Ascending aorta (tissue), 2 donors: ENCODE results near the gene AIF1. TPM values are rescaled to one million over a fixed set of nuclear protein-coding genes. Genes with fewer than 3 reads are reported as not detected.

Source experiments
- DNase-seq, 2 donors: peaks; one replicate each; pipeline ENCODE4 v3.0.0-alpha.2; 2019; ENCODE audit warnings: low spot score in 2 of 2
- H3K27ac ChIP-seq, 2 donors: fragments of 200-600 bp; sonication (generic); one replicate each; pipeline ENCODE4 v1.5.1; 2016 to 2017; ENCODE audit warnings: mild to moderate bottlenecking in 1 of 2
- H3K27me3 ChIP-seq: fragments of 200-600 bp; sonication (generic); one replicate; pipeline ENCODE4 v1.5.1; 2017
- H3K36me3 ChIP-seq, 2 donors: fragments of 200-600 bp; sonication (generic); one replicate each; pipeline ENCODE4 v1.5.1; 2016
- H3K4me1 ChIP-seq, 2 donors: fragments of 200-600 bp; sonication (generic); one replicate each; pipeline ENCODE4 v1.5.1; 2016 to 2017; ENCODE audit warnings: mild to moderate bottlenecking in 1 of 2
- H3K4me3 ChIP-seq, 2 donors: fragments of 200-600 bp; sonication (generic); one replicate each; pipeline ENCODE4 v1.5.1; 2016 to 2017; ENCODE audit warnings: mild to moderate bottlenecking in 1 of 2
- H3K9me3 ChIP-seq, 2 donors: fragments of 200-600 bp; sonication (generic); one replicate each; pipeline ENCODE4 v1.5.1; 2016
- CTCF ChIP-seq, 3 experiments: fragments of 200-600 bp in 2 of 3; fragments of 450-650 bp in 1 of 3; sonication (generic) in 2 of 3; IDR thresholded peaks; one replicate each; pipeline ENCODE4 v1.5.1; 2016 to 2019; ENCODE audit warnings: antibody characterized with exemption in 3 of 3, mild to moderate bottlenecking in 1 of 3, moderate library complexity in 1 of 3
- intact Hi-C: fragments of 100-400 bp; cut with DNase I; formaldehyde crosslinking; loops from one replicate; pipeline ENCODE4 v1.15.1; 2023
- total RNA-seq: library from RNA; depleted of rRNA; stranded (reverse); fragments of >200 nt; gene quantifications from one replicate; pipeline ENCODE4 v1.1.0, GENCODE V29; 2016

Gene AIF1
- total RNA-seq, 1 donor from 2014 or later: 1.7 TPM

- no peak for DNase-seq
- no peak for TF ChIP-seq CTCF (IDR thresholded peaks at IDR 0.05)
- no peak overlapping the region for H3K4me3 ChIP-seq
- H3K4me1 ChIP-seq: no peaks in the 10 kb centered on the region
- no peaks in the 10 kb centered on the region for H3K27me3 ChIP-seq
- no peak overlapping the region for H3K27ac ChIP-seq
- peaks cover 91 to 97% of the 10 kb centered on the region in 2 donors for H3K36me3 ChIP-seq
- H3K9me3 ChIP-seq: no peaks in the 10 kb centered on the region
- intact Hi-C loops: no loop called here
Measured at GRCh38 chr6:31639043-31639442, 24.0 kb downstream of the AIF1 start.

GRCh38 chr6:31639449-31639861 is 24.4 kb downstream of the AIF1 start:
- Histone ChIP-seq H3K36me3 (peaks cover 91 to 97% of the 10 kb centered on the region in 2 donors), H3K27ac (no peak overlapping the region)
- intact Hi-C loops: no loop called here

GRCh38 chr6:31640612-31641011 is 25.6 kb downstream of the AIF1 start:
- Histone ChIP-seq H3K27me3 (no peaks in the 10 kb centered on the region), H3K4me3 (no peak overlapping the region), H3K4me1 (no peaks in the 10 kb centered on the region), H3K27ac (no peak overlapping the region), H3K9me3 (no peaks in the 10 kb centered on the region), H3K36me3 (peaks cover 91 to 97% of the 10 kb centered on the region in 2 donors)
- no peak for DNase-seq
- TF ChIP-seq CTCF (IDR thresholded peaks at IDR 0.05): no peak
- intact Hi-C loops: no loop called here

More at GRCh38 chr6:31639449-31639861, 24.4 kb downstream of the AIF1 start:
- no peak for DNase-seq
- Histone ChIP-seq H3K4me1 (no peaks in the 10 kb centered on the region), H3K4me3 (no peak overlapping the region), H3K9me3 (no peaks in the 10 kb centered on the region), H3K27me3 (no peaks in the 10 kb centered on the region)
- no peak for TF ChIP-seq CTCF (IDR thresholded peaks at IDR 0.05)

GRCh38 chr6:31641370-31641769 is 26.3 kb downstream of the AIF1 start:
- intact Hi-C loops: no loop called here
- Histone ChIP-seq H3K27me3 (no peaks in the 10 kb centered on the region), H3K9me3 (no peaks in the 10 kb centered on the region), H3K4me1 (no peaks in the 10 kb centered on the region), H3K27ac (no peak overlapping the region), H3K4me3 (no peak overlapping the region), H3K36me3 (peaks cover 90 to 97% of the 10 kb centered on the region in 2 donors)
- no peak for DNase-seq
- TF ChIP-seq CTCF (IDR thresholded peaks at IDR 0.05): no peak

- Histone ChIP-seq H3K27ac (no peak overlapping the region), H3K36me3 (peaks cover 91 to 96% of the 10 kb centered on the region in 2 donors), H3K27me3 (no peaks in the 10 kb centered on the region), H3K4me1 (no peaks in the 10 kb centered on the region), H3K4me3 (no peak overlapping the region), H3K9me3 (no peaks in the 10 kb centered on the region)
- TF ChIP-seq CTCF (IDR thresholded peaks at IDR 0.05): no peak
- intact Hi-C loops: no loop called here
- DNase-seq: no peak
Measured at GRCh38 chr6:31642798-31643570, 27.9 kb downstream of the AIF1 start.
